HL-60/S4 treated with phorbol 12-myristate 13-acetate at 8.2 ng/mL for 4 days and 3 days (cell line): ENCODE data around the gene GALM.

Experiments
- in situ Hi-C: fragments of 300-500 bp; cut with MboI; formaldehyde crosslinking; loops from 2 replicates; pipeline ENCODE4 v1.15.0; 2022; ENCODE audit warnings: low sequenced_read_pairs

Gene GALM

GRCh38 chr2:38735999-38736320 lies 70.0 kb downstream of the GALM start:
- in situ Hi-C loops: loop anchor here (25.0 kb wide), 1 partner anchor 424 kb away; no protein-coding TSS in a partner anchor

- in situ Hi-C loops: loop anchor here (25.0 kb wide), 1 partner anchor 425 kb away; no protein-coding TSS in a partner anchor
Observed at GRCh38 chr2:38737000-38737698, 71.2 kb downstream of the GALM start.

GRCh38 chr2:38737925-38738324 lies 72.0 kb downstream of the GALM start:
- in situ Hi-C loops: loop anchor here (25.0 kb wide), 1 partner anchor 426 kb away; no protein-coding TSS in a partner anchor

GRCh38 chr2:38739524-38739923 lies 73.6 kb downstream of the GALM start:
- in situ Hi-C loops: loop anchor here (25.0 kb wide), 1 partner anchor 427 kb away; no protein-coding TSS in a partner anchor

GRCh38 chr2:38740851-38741731 lies 75.2 kb downstream of the GALM start:
- in situ Hi-C loops: loop anchor here (25.0 kb wide), 1 partner anchor 429 kb away; no protein-coding TSS in a partner anchor

- in situ Hi-C loops: loop anchor here (25.0 kb wide), 1 partner anchor 431 kb away; no protein-coding TSS in a partner anchor
Observed at GRCh38 chr2:38742797-38743559, 77.1 kb downstream of the GALM start.

GRCh38 chr2:38743672-38744398 lies 77.9 kb downstream of the GALM start:
- in situ Hi-C loops: loop anchor here (25.0 kb wide), 1 partner anchor 432 kb away; no protein-coding TSS in a partner anchor

- in situ Hi-C loops: loop anchor here (25.0 kb wide), 1 partner anchor 432 kb away; no protein-coding TSS in a partner anchor
Observed at GRCh38 chr2:38744399-38744780, 78.5 kb downstream of the GALM start.

- in situ Hi-C loops: loop anchor here (25.0 kb wide), 1 partner anchor 433 kb away; no protein-coding TSS in a partner anchor
Observed at GRCh38 chr2:38745267-38745666, 79.4 kb downstream of the GALM start.

- in situ Hi-C loops: loop anchor here (25.0 kb wide), 1 partner anchor 435 kb away; no protein-coding TSS in a partner anchor
Observed at GRCh38 chr2:38747007-38747424, 81.1 kb downstream of the GALM start.

- in situ Hi-C loops: loop anchor here (25.0 kb wide), 1 partner anchor 436 kb away; no protein-coding TSS in a partner anchor
Observed at GRCh38 chr2:38747819-38748218, 81.9 kb downstream of the GALM start.

- in situ Hi-C loops: loop anchor here (25.0 kb wide), 1 partner anchor 436 kb away; no protein-coding TSS in a partner anchor
Observed at GRCh38 chr2:38748391-38748790, 82.5 kb downstream of the GALM start.

GRCh38 chr2:38748943-38749804 lies 83.3 kb downstream of the GALM start:
- in situ Hi-C loops: loop anchor here (25.0 kb wide), 1 partner anchor 437 kb away; no protein-coding TSS in a partner anchor

GRCh38 chr2:38750011-38750890 lies 84.3 kb downstream of the GALM start:
- in situ Hi-C loops: no loop called here

- in situ Hi-C loops: no loop called here
Observed at GRCh38 chr2:38750891-38751595, 85.1 kb downstream of the GALM start, which contains the start of gene SRSF7. Gene SRSF7, minus strand, starts transcription at chr2:38751361. Its CDS starts 105 bp downstream, at chr2:38751256.

- in situ Hi-C loops: no loop called here
Observed at GRCh38 chr2:38751596-38752410, 85.9 kb downstream of the GALM start.
